Activated B cell treated with CpG ODN at 0.5 μM for 24 hours (primary cell): ENCODE measurements around the gene MAST2. TPM values are rescaled to one million over a fixed set of nuclear protein-coding genes. Genes with fewer than 3 reads are reported as not detected.

ENCODE experiments used
- ATAC-seq: fragments of 200-7000 bp; cut with Tn5 transposase; one replicate; pipeline ENCODE4 v1.10.0; 2021; ENCODE audit warnings: low read depth, mild to moderate bottlenecking, moderate library complexity
- CTCF ChIA-PET: fragments of 350-600 bp; sonication (Branson Sonifier 250); formaldehyde crosslinking; loops from one replicate; lab custom pipeline; 2021; ENCODE audit warnings: antibody characterized with exemption; lab: Charles Lee
- POLR2A ChIA-PET: fragments of 350-600 bp; sonication (Branson Sonifier 250); formaldehyde crosslinking; loops from one replicate; lab custom pipeline; 2021; ENCODE audit warnings: antibody characterized with exemption; lab: Charles Lee
- DNase-seq: peaks from one replicate; pipeline ENCODE4 v3.0.0; 2022
- H3K27ac Mint-ChIP-seq: one replicate; pipeline ENCODE4 v1.8.0; 2020; ENCODE audit warnings: mixed read lengths
- H3K27me3 Mint-ChIP-seq: one replicate; pipeline ENCODE4 v1.8.0; 2021; ENCODE audit warnings: mixed read lengths
- H3K36me3 Mint-ChIP-seq: one replicate; pipeline ENCODE4 v1.8.0; 2021; ENCODE audit warnings: low read depth, mixed read lengths
- H3K4me1 Mint-ChIP-seq: one replicate; pipeline ENCODE4 v1.8.0; 2021; ENCODE audit warnings: mixed read lengths
- H3K4me3 Mint-ChIP-seq: one replicate; pipeline ENCODE4 v1.8.0; 2020; ENCODE audit warnings: mild to moderate bottlenecking, mixed read lengths
- H3K9me3 Mint-ChIP-seq: one replicate; pipeline ENCODE4 v1.8.0; 2020; ENCODE audit warnings: mixed read lengths
- intact Hi-C: fragments of 100-400 bp; cut with micrococcal nuclease; formaldehyde crosslinking; loops from one replicate; pipeline ENCODE4 v1.15.1; 2024
- total RNA-seq: library from RNA; stranded (reverse); gene quantifications from 2 replicates; pipeline ENCODE4 v1.2.3, GENCODE V29; 2022
- TF ChIP-seq, protein P1 (sequence below): fragments of 200-600 bp; IDR thresholded peaks from one replicate; pipeline ENCODE4 v1.8.0; 2022; ENCODE audit warnings: antibody characterized with exemption, mild to moderate bottlenecking

MAST2 gene
- total RNA-seq, 1 donor from 2014 or later: 20.9 TPM

DNA sequence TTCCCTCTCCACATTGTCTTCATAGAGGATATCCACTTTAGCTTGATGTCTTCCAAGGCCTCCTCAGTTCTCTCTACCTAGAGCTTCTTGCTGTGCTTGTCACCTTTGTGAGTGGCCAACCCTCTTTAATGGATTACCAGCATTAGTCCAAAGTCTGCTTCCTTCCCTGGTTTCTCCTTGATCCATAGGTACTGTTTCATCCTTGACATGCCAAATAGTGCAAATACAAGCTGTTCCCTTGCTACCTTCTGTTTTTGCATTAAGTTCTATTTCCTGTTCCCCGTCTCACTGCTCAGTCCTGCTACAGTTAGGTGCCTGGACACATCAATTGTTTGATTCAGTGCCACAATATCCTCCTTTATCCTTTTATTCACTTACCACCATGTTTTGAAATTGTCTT, 19.2 kb downstream of the MAST2 start:
- Mint-ChIP-seq H3K27ac (no peak overlapping the region), H3K27me3 (no peaks in the 10 kb centered on the region), H3K4me3 (no peak overlapping the region), H3K36me3 (peaks cover 19% of the 10 kb centered on the region), H3K4me1 (peaks cover 26% of the 10 kb centered on the region), H3K9me3 (peaks cover 2% of the 10 kb centered on the region)
- TF ChIP-seq, protein P1, sequence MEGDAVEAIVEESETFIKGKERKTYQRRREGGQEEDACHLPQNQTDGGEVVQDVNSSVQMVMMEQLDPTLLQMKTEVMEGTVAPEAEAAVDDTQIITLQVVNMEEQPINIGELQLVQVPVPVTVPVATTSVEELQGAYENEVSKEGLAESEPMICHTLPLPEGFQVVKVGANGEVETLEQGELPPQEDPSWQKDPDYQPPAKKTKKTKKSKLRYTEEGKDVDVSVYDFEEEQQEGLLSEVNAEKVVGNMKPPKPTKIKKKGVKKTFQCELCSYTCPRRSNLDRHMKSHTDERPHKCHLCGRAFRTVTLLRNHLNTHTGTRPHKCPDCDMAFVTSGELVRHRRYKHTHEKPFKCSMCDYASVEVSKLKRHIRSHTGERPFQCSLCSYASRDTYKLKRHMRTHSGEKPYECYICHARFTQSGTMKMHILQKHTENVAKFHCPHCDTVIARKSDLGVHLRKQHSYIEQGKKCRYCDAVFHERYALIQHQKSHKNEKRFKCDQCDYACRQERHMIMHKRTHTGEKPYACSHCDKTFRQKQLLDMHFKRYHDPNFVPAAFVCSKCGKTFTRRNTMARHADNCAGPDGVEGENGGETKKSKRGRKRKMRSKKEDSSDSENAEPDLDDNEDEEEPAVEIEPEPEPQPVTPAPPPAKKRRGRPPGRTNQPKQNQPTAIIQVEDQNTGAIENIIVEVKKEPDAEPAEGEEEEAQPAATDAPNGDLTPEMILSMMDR: no peak
- ATAC-seq (no peak), DNase-seq (no peak)
- POLR2A ChIA-PET: interaction anchor here (0.7 kb wide), 1 partner anchor 309 kb away, joined by 3 read pairs; no protein-coding TSS in a partner anchor
- CTCF ChIA-PET: no interaction called here
- intact Hi-C loops: no loop called here

DNA sequence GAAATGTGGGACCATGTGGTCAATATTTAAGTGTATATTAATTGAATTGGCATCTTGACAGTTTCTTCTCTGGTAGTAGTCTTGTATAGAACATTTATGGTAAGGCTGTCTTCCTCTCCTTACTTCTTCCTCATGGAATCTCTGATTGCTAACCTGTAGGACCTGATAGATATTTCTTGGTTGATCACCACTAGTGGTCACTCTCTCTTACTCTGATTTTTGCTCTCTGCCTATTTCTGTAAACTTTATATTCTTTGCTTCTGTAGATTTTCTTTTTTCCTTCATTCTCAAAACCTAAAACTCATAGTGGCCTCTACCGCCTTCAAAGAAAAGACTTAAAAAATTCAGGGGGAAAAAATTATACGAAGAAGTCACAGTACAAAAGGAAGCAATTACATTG, 21.2 kb downstream of the MAST2 start:
- H3K36me3 Mint-ChIP-seq: peaks cover 17% of the 10 kb centered on the region
- ATAC-seq (no peak), DNase-seq (no peak)
- POLR2A ChIA-PET: no interaction called here
- no peak overlapping the region for H3K4me3 Mint-ChIP-seq
- no peak overlapping the region for H3K27ac Mint-ChIP-seq
- TF ChIP-seq, protein P1: no peak
- H3K27me3 Mint-ChIP-seq: no peaks in the 10 kb centered on the region
- H3K9me3 Mint-ChIP-seq: no peaks in the 10 kb centered on the region
- CTCF ChIA-PET: no interaction called here
- H3K4me1 Mint-ChIP-seq: peaks cover 23% of the 10 kb centered on the region
- intact Hi-C loops: no loop called here

DNA sequence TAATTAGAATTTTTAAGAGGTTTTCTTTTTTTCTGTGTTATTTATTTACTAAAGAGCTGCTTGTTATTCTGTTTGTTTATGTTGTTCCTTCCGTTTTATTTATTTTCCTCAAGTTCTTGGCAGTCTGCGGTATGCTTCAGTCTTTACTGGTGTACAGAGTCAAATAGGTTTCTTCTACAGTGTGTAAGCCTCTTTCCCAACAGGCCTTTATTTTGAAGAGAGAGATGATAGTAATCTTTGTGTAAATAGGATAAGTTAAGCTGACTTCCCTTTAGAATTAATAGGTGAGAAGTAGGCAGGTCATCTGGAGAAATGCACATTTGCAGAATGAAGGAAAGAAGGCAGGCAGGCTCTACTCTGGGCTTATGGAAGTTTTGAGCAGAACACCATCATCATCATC, 23.8 kb downstream of the MAST2 start:
- TF ChIP-seq, protein P1: no peak
- H3K9me3 Mint-ChIP-seq: no peaks in the 10 kb centered on the region
- H3K4me1 Mint-ChIP-seq: peaks cover 6% of the 10 kb centered on the region
- no peak overlapping the region for H3K27ac Mint-ChIP-seq
- intact Hi-C loops: no loop called here
- DNase-seq: no peak
- CTCF ChIA-PET: interaction anchor here (0.6 kb wide), 1 partner anchor 15 kb away, joined by 3 read pairs; no protein-coding TSS in a partner anchor
- POLR2A ChIA-PET: no interaction called here
- no peak overlapping the region for H3K4me3 Mint-ChIP-seq
- ATAC-seq: no peak
- peaks cover 27% of the 10 kb centered on the region for H3K36me3 Mint-ChIP-seq
- H3K27me3 Mint-ChIP-seq: no peaks in the 10 kb centered on the region

DNA sequence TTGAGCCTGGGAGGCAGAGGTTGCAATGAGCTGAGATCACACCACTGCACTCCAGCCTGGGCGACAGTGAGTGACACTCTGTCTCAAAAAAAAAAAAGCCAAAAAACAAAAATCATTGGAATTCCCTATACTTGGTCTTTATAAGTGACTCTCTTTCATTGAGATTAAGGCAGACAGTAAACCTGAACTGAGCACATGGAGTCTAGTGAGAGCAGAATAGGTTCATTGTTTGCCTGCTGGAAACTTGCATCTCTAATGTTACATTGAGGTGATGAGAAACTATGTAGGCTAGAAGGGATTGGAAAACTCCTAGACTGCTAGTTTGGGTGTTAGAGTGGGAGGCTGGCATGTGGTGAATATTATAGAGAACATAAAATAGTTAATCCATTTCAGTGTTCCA, 25.4 kb downstream of the MAST2 start:
- no peaks in the 10 kb centered on the region for H3K9me3 Mint-ChIP-seq
- TF ChIP-seq, protein P1: no peak
- ChIA-PET POLR2A (no interaction called here), CTCF (no interaction called here)
- H3K4me1 Mint-ChIP-seq: no peaks in the 10 kb centered on the region
- H3K27me3 Mint-ChIP-seq: no peaks in the 10 kb centered on the region
- intact Hi-C loops: no loop called here
- peaks cover 30% of the 10 kb centered on the region for H3K36me3 Mint-ChIP-seq
- no peak overlapping the region for H3K27ac Mint-ChIP-seq
- DNase-seq: no peak
- H3K4me3 Mint-ChIP-seq: no peak overlapping the region
- no peak for ATAC-seq

DNA sequence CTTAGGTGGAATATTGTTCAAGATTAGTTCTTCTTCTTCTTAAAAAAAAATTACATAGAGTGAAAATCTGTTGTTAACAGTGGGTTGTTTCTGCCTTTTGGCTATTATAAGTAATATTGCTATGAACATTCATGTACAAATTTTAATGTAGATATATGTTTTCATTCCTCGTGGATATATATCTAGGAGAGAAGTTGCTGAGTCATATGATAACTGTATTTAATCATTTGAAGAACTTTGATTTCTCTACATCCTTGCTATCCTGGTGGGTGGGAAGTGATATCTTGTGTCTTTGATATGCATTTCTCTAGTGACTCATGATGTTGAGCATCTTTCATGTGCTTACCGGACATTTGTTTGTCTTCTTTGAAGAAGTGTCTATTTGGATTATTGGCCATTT, 29.9 kb downstream of the MAST2 start:
- no peaks in the 10 kb centered on the region for H3K9me3 Mint-ChIP-seq
- ChIA-PET CTCF (no interaction called here), POLR2A (no interaction called here)
- DNase-seq (no peak), ATAC-seq (no peak)
- peaks cover 16% of the 10 kb centered on the region for H3K36me3 Mint-ChIP-seq
- TF ChIP-seq, protein P1: no peak
- peaks cover 18% of the 10 kb centered on the region for H3K4me1 Mint-ChIP-seq
- no peaks in the 10 kb centered on the region for H3K27me3 Mint-ChIP-seq
- H3K4me3 Mint-ChIP-seq: no peak overlapping the region
- no peak overlapping the region for H3K27ac Mint-ChIP-seq
- intact Hi-C loops: no loop called here
